Measurements from ENCODE around the gene CLMN.

GRCh38 chr14:95197551-95197950 is 122.2 kb downstream of the CLMN start:
- TF ChIP-seq CTCF (conservative IDR thresholded peaks at IDR 0.05; ENCODE audit: low read depth in 2 of 2) (no peak), POLR2AphosphoS5 (IDR thresholded peaks at IDR 0.05; ENCODE audit: low read depth) (no peak), EZH2 (IDR thresholded peaks at IDR 0.05; ENCODE audit: low read depth, unreplicated experiment) (no peak), ETS1 (IDR thresholded peaks at IDR 0.05) (no peak), JUNB (IDR thresholded peaks at IDR 0.05; ENCODE audit: unreplicated experiment) (no peak), REST (IDR thresholded peaks at IDR 0.05; ENCODE audit: unreplicated experiment) (no peak), EZH2phosphoT487 (IDR thresholded peaks at IDR 0.05; ENCODE audit: unreplicated experiment) (no peak), CREB1 (CRISPR knock-in tag; IDR thresholded peaks at IDR 0.05; ENCODE audit: low read depth) (no peak), STAT1 (IDR thresholded peaks at IDR 0.05; ENCODE audit: unreplicated experiment) (no peak), NANOG (IDR thresholded peaks at IDR 0.05; ENCODE audit: borderline replicate concordance) (no peak)
